A549 (cell line): ENCODE data around the gene PTPRN2. TPM values are rescaled to one million over a fixed set of nuclear protein-coding genes. Genes with fewer than 3 reads are reported as not detected.

ENCODE experiments used
- ATAC-seq, 2 experiments: fragments of 200-7000 bp in 1 of 2; fragments of >200 bp in 1 of 2; cut with Nextera tagmentation in 1 of 2; cut with Tn5 transposase in 1 of 2; 3 replicates each; pipeline versions ENCODE4 v1.8.0 to v1.9.1; 2018 to 2020; ENCODE audit warnings: mild to moderate bottlenecking in 1 of 2, moderate library complexity in 1 of 2
- CTCF ChIA-PET: fragments of 300-600 bp; sonication (Branson Sonifier 250); formaldehyde crosslinking; extraction: SDS; loops from one replicate; lab custom pipeline; 2021; ENCODE audit warnings: antibody characterized with exemption, inconsistent platforms; lab: Yijun Ruan, JAX
- POLR2A ChIA-PET: fragments of 350-600 bp; formaldehyde crosslinking; extraction: SDS; loops from one replicate; lab custom pipeline; 2021; ENCODE audit warnings: antibody characterized with exemption, inconsistent platforms; lab: Yijun Ruan, JAX
- DNase-seq, 2 experiments: peaks; one replicate each; pipeline versions ENCODE4 v3.0.0 to v3.0.0-alpha.2; 2011 to 2016; ENCODE audit warnings: low read depth in 1 of 2, low spot score in 1 of 2
- FAIRE-seq: peaks from 2 replicates; lab custom pipeline; 2011; peaks lifted over from hg19 to GRCh38; lab: Jason Lieb, UNC
- H3K27ac ChIP-seq, 2 experiments: fragments of >200 bp; sonication (Bioruptor Twin); formaldehyde crosslinking; 3 replicates each; pipeline ENCODE4 v1.5.1; 2016 to 2017
- H3K4me1 ChIP-seq: fragments of >200 bp; sonication (Bioruptor Twin); formaldehyde crosslinking; 3 replicates; pipeline ENCODE4 v1.6.1; 2016
- H3K4me2 ChIP-seq: fragments of >200 bp; sonication (Bioruptor Twin); formaldehyde crosslinking; 3 replicates; pipeline ENCODE4 v1.6.1; 2016
- H3K4me3 ChIP-seq: fragments of >200 bp; sonication (Bioruptor Twin); formaldehyde crosslinking; 3 replicates; pipeline ENCODE4 v1.5.1; 2016
- H3K9me3 ChIP-seq: fragments of >200 bp; sonication (Bioruptor Twin); formaldehyde crosslinking; 3 replicates; pipeline ENCODE4 v1.6.1; 2016
- ATOH8 ChIP-seq: fragments of 250-450 bp; sonication (Bioruptor Pico); IDR thresholded peaks from 2 replicates; pipeline ENCODE4 v1.5.0; 2020; ENCODE audit warnings: low read depth, mild to moderate bottlenecking, moderate library complexity
- CBX8 ChIP-seq: fragments of 200-600 bp; sonication (generic); IDR thresholded peaks from 2 replicates; pipeline ENCODE4 v1.6.1; 2016
- CEBPB ChIP-seq, 2 experiments: fragments of >200 bp in 1 of 2; sonication (Bioruptor Twin) in 1 of 2; formaldehyde crosslinking in 1 of 2; IDR thresholded peaks; 2 replicates each; pipeline ENCODE4 v1.6.1; 2012 to 2016
- CHD2 ChIP-seq: fragments of 150-350 bp; IDR thresholded peaks from 2 replicates; pipeline ENCODE4 v1.6.1; 2014; ENCODE audit warnings: low read length; ENCODE audit not compliant: partially characterized antibody
- CTCF ChIP-seq: fragments of >200 bp; sonication (Bioruptor Twin); formaldehyde crosslinking; IDR thresholded peaks from 3 replicates; pipeline ENCODE4 v1.5.1; 2016
- E2F6 ChIP-seq: IDR thresholded peaks from 2 replicates; pipeline ENCODE4 v1.6.1; 2012; ENCODE audit warnings: low read depth, borderline replicate concordance
- ELK1 ChIP-seq: fragments of 150-350 bp; IDR thresholded peaks from 2 replicates; pipeline ENCODE4 v1.6.1; 2014; ENCODE audit warnings: low read depth, mild to moderate bottlenecking, low read length
- EP300 ChIP-seq, 2 experiments: fragments of >200 bp; sonication (Bioruptor Twin); formaldehyde crosslinking; IDR thresholded peaks; 2 replicates in 1 of 2; 3 replicates in 1 of 2; pipeline ENCODE4 v1.6.1; 2016 to 2017
- FOSB ChIP-seq: fragments of 250-450 bp; sonication (Bioruptor Pico); IDR thresholded peaks from 2 replicates; pipeline ENCODE4 v1.5.0; 2020; ENCODE audit warnings: mild to moderate bottlenecking, moderate library complexity
- FOSL2 ChIP-seq, 2 experiments: fragments of 450-650 bp in 1 of 2; fragments of >200 bp in 1 of 2; sonication (Bioruptor Twin) in 1 of 2; formaldehyde crosslinking; IDR thresholded peaks; 2 replicates each; pipeline versions ENCODE4 v1.5.0 to v1.6.1; 2016 to 2020; ENCODE audit warnings: mild to moderate bottlenecking in 1 of 2, moderate library complexity in 1 of 2
- FOXS1 ChIP-seq: fragments of 250-450 bp; sonication (Bioruptor Pico); IDR thresholded peaks from 2 replicates; pipeline ENCODE4 v1.5.0; 2020; ENCODE audit warnings: mild to moderate bottlenecking, moderate library complexity
- HES2 ChIP-seq: fragments of >200 bp; sonication (Bioruptor Twin); formaldehyde crosslinking; IDR thresholded peaks from 2 replicates; pipeline ENCODE4 v1.6.1; 2016
- HMGXB4 ChIP-seq: fragments of 250-450 bp; sonication (Bioruptor Pico); IDR thresholded peaks from 2 replicates; pipeline ENCODE4 v1.5.0; 2021; ENCODE audit warnings: mild to moderate bottlenecking, moderate library complexity, borderline replicate concordance
- HOXA7 ChIP-seq: fragments of 250-450 bp; sonication (Bioruptor Pico); IDR thresholded peaks from 2 replicates; pipeline ENCODE4 v1.5.0; 2020; ENCODE audit warnings: mild to moderate bottlenecking, moderate library complexity
- HOXB5 ChIP-seq: fragments of 250-450 bp; sonication (Bioruptor Pico); IDR thresholded peaks from 2 replicates; pipeline ENCODE4 v1.5.0; 2020; ENCODE audit warnings: mild to moderate bottlenecking, moderate library complexity
- MAFK ChIP-seq: fragments of 450-650 bp; IDR thresholded peaks from 2 replicates; pipeline ENCODE4 v1.6.1; 2014; ENCODE audit not compliant: partially characterized antibody
- MAZ ChIP-seq: fragments of 150-350 bp; IDR thresholded peaks from 2 replicates; pipeline ENCODE4 v1.6.1; 2014; ENCODE audit warnings: antibody characterized with exemption, low read depth, low read length, borderline replicate concordance
- RCOR1 ChIP-seq: fragments of 150-350 bp; IDR thresholded peaks from 2 replicates; pipeline ENCODE4 v1.6.1; 2014; ENCODE audit warnings: antibody characterized with exemption, low read length, low read depth
- REST ChIP-seq: fragments of 200-600 bp; sonication (generic); IDR thresholded peaks from 2 replicates; pipeline ENCODE4 v1.6.1; 2016; ENCODE audit warnings: antibody characterized with exemption, mild to moderate bottlenecking, moderate library complexity
- RFX5 ChIP-seq: fragments of 450-650 bp; IDR thresholded peaks from 2 replicates; pipeline ENCODE4 v1.7.1; 2014; ENCODE audit warnings: antibody characterized with exemption, mild to moderate bottlenecking, moderate library complexity
- SREBF2 ChIP-seq: fragments of 450-650 bp; IDR thresholded peaks from 2 replicates; pipeline ENCODE4 v1.6.1; 2014; ENCODE audit warnings: mild to moderate bottlenecking, moderate library complexity
- ZNF302 ChIP-seq: fragments of 250-450 bp; sonication (Bioruptor Pico); IDR thresholded peaks from 2 replicates; pipeline ENCODE4 v1.9.0; 2021; ENCODE audit warnings: inconsistent platforms, mild to moderate bottlenecking, moderate library complexity
- WGBS: methylation state at CpG from one replicate; pipeline ENCODE4 v1.1.6; 2017; ENCODE audit errors: missing lambda C conversion rate; 5-methylcytosine and 5-hydroxymethylcytosine counted together
- polyA plus RNA-seq, 4 experiments: library from polyadenylated mRNA; depleted of rRNA in 3 of 4; stranded (reverse); fragments of >200 nt; fragmentation: RNase III in 1 of 4; extraction: RNeasy Plus Mini Kit Qiagen cat#74134 plus additional on column Dnase treatment in 1 of 4; gene quantifications; 2 replicates in 3 of 4; 3 replicates in 1 of 4; pipeline ENCODE4 v1.2.3, GENCODE V29; 2011 to 2017

The PTPRN2 gene
- polyA plus RNA-seq, 2 of the 4 experiments (the other 2 are of a cell fraction): 0.41 to 1.2 TPM

GRCh38 chr7:158111049-158111751, 476.4 kb downstream of the PTPRN2 start:
- Histone ChIP-seq H3K4me3 (no peak overlapping the region), H3K27ac (no peak overlapping the region), H3K4me2 (no peak overlapping the region), H3K4me1 (no peaks in the 10 kb centered on the region), H3K9me3 (peaks cover 16% of the 10 kb centered on the region; the same call in 2 of the 3 replicates)
- CTCF ChIA-PET: no interaction called here
- 40% methylated on average over 16 of the region's 16 CpGs for WGBS
- ATAC-seq: no peak
- DNase-seq: no peak
- no peak for TF ChIP-seq FOSL2 (IDR thresholded peaks at IDR 0.05)
- peak; percentile 46; the same call in 1 of the 2 replicates for TF ChIP-seq FOSL2 (CRISPR knock-in tag; IDR thresholded peaks at IDR 0.05)
- no peak for TF ChIP-seq RCOR1
- TF ChIP-seq FOXS1: no peak
- no peak for TF ChIP-seq CEBPB (IDR thresholded peaks at IDR 0.05)
- POLR2A ChIA-PET: no interaction called here
- no peak for FAIRE-seq

GRCh38 chr7:158110661-158111048, 477.0 kb downstream of the PTPRN2 start:
- FAIRE-seq: no peak
- POLR2A ChIA-PET: no interaction called here

More at GRCh38 chr7:158110661-158111048, 477.0 kb downstream of the PTPRN2 start:
- Histone ChIP-seq H3K4me1 (no peaks in the 10 kb centered on the region), H3K27ac (no peak overlapping the region), H3K9me3 (peaks cover 16% of the 10 kb centered on the region; the same call in 2 of the 3 replicates), H3K4me2 (no peak overlapping the region), H3K4me3 (no peak overlapping the region)
- TF ChIP-seq MAZ (no peak), CEBPB (IDR thresholded peaks at IDR 0.05) (no peak), MAFK (no peak), FOSB (CRISPR knock-in tag) (no peak), HES2 (no peak), REST (no peak), ATOH8 (CRISPR knock-in tag) (no peak), EP300 (IDR thresholded peaks at IDR 0.05) (no peak), CBX8 (no peak), HOXB5 (CRISPR knock-in tag) (no peak), E2F6 (no peak), ELK1 (no peak), SREBF2 (no peak), HOXA7 (CRISPR knock-in tag) (no peak), CTCF (no peak), HMGXB4 (CRISPR knock-in tag) (no peak), RFX5 (no peak), ZNF302 (CRISPR knock-in tag) (no peak), CHD2 (no peak)
- no peak for DNase-seq
- ATAC-seq: no peak
- CTCF ChIA-PET: no interaction called here
- 57% methylated on average over 7 of the region's 14 CpGs for WGBS
